Left forelimb (tissue), 1 donor: ENCODE measurements around the gene GOLGA5.
"Not testable (repeated sequence)": the region's sequence is repeated elsewhere in the genome, so short reads cannot be mapped to it uniquely, and the experiment has no call there.

Experiments
- DNase-seq: peaks from one replicate; pipeline ENCODE4 v3.0.0-alpha.2; 2018; ENCODE audit warnings: low spot score

GOLGA5 gene

GRCh38 chr14:92832137-92832700, 38.1 kb downstream of the GOLGA5 start:
- DNase-seq, result no peak

- no peak for DNase-seq
These were observed 47.8 kb downstream of the GOLGA5 start for GRCh38 chr14:92841930-92842329.

GRCh38 chr14:92844204-92844603, 50.1 kb downstream of the GOLGA5 start:
- no peak for DNase-seq

GRCh38 chr14:92846162-92846897, 52.2 kb downstream of the GOLGA5 start:
- no peak for DNase-seq

- DNase-seq, result no peak
These were observed 53.2 kb downstream of the GOLGA5 start for GRCh38 chr14:92847278-92847677.

DNA sequence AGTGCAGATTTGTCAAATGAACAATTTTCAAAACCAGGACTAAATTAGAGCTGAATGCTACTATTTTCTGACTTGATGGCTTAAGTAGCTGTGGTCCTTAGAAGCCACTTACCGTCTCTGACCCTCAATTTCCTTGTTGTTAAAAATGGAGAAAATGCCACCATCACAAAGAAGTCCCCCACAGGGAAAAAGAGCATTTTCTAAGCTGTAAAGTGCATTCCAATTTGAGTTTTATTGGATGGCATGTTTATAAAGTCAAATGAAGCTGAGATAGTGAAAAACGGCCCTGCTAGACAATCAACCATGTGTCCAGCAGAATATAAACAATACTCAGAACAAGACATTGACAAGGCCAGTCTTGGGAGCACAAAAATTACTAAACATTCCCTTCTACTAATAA, 53.6 kb downstream of the GOLGA5 start:
- DNase-seq, result no peak

DNA sequence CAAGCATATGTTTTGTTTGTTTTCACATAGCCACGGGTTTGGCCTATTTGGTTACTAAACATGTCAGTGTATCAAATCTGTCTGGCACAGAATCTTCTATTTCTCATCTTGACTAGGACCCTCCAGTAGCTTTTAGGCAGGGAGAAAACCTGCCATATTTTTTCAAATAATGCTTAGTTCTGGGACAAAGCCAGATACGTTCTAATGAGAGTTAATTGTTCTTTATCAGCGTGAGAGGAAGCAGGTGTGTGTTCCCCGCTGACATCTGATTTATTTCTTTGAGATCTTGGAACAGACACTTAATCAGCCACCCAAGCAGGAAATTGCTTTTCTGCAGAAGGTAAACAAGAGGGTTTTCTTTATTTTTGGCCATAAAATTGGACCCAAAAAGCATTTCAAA, 54.8 kb downstream of the GOLGA5 start:
- DNase-seq, result no peak

GRCh38 chr14:92850492-92850891, 56.4 kb downstream of the GOLGA5 start:
- DNase-seq, result no peak

DNA sequence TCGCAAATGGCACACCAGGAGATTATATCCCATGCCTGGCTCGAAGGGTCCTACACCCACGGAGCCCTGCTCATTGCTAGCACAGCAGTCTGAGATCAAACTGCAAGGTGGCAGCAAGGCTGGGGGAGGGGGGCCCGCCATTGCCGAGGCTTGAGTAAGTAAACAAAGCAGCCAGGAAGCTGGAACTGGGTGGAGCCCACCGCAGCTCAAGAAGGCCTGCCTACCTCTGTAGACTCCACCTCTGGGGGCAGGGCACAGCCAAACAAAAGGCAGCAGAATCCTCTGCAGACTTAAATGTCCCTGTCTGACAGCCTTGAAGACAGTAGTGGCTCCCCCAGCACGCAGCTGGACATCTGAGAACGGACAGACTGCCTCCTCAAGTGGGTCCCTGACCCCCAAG, 59.0 kb downstream of the GOLGA5 start:
- DNase-seq, result not testable (repeated sequence)

GRCh38 chr14:92860049-92860840, 66.1 kb downstream of the GOLGA5 start:
- no peak for DNase-seq

- DNase-seq, result no peak
These were observed 68.0 kb downstream of the GOLGA5 start for GRCh38 chr14:92861856-92862745.

DNA sequence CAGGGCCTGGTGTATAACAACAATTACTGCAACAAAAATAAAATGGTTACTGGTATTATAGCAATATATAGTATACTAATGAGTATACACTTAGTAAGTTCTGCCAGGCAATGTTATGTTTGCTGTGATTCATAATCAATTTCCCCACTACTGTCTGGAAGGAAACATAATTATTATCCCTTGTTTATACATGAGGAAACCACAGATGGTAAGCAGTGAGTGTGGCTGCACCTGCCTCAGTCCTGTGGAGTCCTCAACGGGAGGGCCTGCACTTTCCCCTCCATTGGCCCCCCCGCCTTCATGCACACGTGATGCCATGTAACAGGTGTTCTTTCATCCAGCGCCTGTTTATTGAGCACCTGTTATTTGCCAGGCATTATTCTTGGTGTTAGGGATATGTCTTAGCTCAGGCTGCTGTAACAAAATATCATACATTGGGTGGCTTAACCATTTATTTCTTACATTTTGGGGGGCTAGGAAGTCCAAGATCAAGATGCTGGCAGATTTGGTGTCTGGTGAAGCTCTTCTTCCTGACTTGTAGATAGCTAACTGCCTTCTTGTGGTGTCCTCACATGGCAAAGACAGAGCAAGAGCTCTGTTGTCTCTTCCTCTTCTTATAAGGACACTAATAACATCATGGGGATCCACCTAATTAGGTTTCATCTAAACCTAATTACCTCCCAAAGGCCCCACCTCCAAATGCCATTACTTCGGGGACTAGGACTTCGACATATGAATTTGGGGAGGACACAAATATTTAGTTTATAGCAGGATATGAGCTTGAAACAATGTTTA, 69.4 kb downstream of the GOLGA5 start:
- no peak for DNase-seq

GRCh38 chr14:92865674-92866073, 71.6 kb downstream of the GOLGA5 start:
- no peak for DNase-seq

DNA sequence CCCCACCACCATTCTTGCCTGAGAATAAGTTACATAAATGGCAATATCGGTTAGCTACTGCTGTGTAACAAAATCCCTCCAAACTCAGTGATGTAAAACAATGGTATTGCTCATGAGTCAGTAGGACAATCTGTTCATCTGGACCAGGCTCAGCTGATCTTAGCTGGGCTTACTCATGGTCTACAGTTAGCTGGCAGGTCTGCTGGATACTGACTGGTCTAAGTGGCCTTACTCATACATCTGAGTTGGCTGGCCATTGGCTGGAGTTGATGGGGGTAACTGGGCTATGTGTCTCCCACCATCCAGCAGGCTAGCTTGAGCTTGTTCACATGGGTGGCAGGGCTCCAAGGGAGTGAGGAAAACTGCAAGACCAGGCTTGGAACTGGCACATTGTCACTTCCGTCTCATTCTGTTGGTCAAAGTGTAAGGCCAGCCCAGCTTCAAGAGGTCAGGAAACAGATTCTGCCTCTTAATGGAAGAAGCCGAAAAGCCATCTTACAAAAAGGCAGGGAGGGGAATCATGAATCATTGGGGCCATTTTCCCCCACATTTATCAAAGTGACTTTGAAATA, 72.2 kb downstream of the GOLGA5 start:
- DNase-seq, result no peak

DNA sequence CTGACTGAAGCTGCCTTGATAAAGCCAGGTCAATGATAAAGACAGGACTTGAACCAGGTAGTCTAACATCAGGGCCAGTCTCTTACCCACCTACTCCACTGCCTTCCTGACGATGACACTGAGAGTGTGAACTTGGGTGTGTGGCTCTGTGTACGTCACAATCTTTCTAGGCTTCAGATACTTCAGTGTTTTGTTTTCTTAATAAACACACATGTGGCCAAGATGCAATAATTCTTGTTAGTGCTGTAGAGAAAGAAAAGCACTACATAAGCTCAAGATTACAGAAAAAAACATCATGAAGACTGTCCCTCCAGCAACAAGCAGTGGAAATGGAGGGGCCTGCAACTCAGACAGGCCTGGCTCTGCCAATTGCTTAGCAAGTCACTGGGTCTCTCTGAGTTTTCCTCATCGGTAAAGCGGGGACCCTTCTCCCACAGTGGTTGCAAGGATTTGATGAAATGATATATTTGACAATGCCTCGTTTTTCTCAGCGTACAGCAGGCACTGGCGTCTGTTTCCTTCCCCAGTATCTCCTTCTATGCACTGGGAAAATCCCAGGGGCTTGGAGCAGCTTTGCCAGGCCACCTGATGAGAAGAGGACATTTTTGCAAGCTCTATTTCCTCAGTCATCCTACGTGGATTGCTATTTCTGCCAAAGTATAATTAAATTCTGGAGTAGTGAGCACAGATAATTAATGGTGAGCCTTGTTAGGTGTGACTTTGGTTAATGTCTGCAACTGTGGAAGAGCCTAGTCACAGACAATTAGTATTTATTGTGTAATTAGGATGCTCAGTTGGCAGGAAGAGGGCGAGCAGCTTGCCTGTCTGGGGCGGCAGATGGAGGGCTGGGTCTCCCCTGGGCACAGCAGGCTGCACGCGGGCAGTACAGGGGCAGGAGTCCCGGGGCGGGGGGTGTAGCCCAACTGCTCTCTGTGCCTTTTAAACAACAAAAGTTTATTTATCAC, 73.1 kb downstream of the GOLGA5 start:
- no peak for DNase-seq

GRCh38 chr14:92874962-92875661, 81.0 kb downstream of the GOLGA5 start:
- DNase-seq, result no peak

GRCh38 chr14:92877757-92878431, 83.8 kb downstream of the GOLGA5 start:
- DNase-seq, result no peak

DNA sequence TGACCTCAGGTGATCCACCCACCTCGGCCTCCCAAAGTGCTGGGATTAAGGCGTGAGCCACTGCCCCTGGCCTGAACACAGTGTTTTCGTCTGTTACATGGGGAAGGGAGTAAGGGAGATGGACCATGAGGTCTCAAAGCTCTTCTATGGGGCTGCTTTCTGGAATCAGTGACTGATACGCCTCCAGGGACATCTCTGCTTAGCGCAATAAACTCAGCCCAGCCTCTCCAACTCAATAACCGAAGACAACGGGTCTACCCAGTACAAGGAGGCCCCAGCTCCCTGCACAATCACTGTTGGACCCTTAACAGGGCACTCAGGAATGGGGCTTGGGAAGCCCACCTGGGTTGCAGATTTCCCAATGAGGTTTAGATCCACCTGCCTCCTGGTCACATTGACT, 86.2 kb downstream of the GOLGA5 start:
- DNase-seq, result no peak

DNA sequence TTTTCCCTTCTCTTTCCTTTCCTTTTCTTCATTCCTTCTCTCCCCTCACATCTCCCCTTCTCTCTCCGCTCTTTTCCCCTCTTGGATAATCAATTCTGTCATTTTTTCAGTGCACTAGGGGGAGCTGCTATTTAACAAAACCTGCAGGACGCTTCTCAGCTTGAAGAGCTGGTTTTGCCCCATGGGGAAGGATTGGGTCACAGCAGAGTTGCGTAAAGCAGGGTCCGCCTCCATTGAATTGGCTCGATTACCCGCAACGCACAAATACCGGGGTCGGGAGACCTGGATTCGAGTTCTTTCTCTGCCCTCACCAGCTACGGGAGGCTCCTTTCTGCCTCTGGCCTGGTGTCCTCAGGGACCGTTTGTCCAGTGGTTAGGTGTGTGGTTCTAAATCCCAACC, 86.7 kb downstream of the GOLGA5 start:
- DNase-seq, result no peak
